Hematopoietic multipotent progenitor cell treated with erythropoietin and hydrocortisone succinate and interleukin-3 and kit ligand, for 15 days (in vitro differentiated cells): ENCODE measurements around the gene PTP4A2.

Source experiments
- DNase-seq: peaks from one replicate; pipeline ENCODE4 v3.0.0-alpha.2; 2015; ENCODE audit warnings: low spot score

Gene PTP4A2

DNA sequence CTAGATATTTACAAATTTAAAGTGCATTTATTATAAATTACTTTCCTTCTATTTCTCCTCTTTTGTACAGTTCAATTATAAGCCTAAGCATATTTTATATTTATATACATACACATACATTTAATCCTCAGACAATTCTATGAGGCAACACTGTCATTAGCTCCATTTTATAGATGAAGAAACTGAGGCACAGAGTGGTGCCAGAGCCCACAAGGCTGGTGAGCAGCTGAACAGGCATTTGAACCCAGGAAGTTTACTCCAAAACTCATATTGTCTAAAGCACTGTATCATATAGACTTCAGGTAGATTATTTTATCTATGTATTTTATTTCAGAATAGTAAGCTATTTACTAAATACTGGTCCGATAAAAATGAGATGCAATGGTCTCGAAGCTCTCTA, 52.3 kb downstream of the PTP4A2 start:
- no peak for DNase-seq

DNA sequence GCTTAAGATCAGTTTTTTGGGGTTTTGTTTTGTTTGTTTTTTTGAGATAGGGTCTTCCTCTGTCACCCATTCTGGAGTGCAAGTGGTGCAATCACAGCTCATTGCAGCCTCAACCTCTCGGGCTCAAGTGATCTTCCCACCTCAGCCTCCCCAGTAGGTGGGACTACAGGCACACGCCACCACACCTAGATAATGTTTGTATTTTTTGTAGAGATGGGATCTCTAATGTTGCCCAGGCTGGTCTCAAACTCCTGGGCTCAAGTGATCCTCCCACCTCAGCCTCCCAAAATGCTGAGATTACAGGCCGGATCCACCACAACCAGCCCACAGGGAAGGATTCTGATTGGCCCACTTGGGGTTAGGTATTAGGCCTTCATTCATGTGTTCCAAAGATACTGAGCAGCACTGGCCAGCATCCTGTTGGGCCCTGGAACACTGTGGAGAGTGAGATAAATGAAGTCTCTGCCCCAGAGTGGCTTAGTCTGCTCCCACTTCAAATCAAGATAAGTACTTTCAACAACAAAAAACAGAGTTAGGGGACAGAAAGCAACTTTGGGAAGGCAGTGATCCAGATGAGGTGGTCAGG, 54.7 kb downstream of the PTP4A2 start:
- DNase-seq, result no peak

DNA sequence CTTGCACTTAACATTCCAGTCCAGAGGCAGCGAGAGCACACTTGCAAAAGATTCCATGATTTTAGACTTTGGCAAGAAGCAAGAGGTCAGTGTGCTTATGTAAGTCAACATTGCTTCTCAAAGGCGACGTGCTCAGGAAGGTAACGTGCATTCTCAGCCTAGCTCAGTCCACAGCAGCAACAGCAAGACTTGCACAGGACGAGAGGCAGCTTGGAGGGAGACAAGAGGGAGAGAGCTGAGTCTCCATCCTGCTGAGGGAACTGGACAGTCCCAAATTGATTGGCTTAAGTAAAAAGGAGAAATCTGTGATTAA, 56.5 kb downstream of the PTP4A2 start:
- DNase-seq, result no peak

DNA sequence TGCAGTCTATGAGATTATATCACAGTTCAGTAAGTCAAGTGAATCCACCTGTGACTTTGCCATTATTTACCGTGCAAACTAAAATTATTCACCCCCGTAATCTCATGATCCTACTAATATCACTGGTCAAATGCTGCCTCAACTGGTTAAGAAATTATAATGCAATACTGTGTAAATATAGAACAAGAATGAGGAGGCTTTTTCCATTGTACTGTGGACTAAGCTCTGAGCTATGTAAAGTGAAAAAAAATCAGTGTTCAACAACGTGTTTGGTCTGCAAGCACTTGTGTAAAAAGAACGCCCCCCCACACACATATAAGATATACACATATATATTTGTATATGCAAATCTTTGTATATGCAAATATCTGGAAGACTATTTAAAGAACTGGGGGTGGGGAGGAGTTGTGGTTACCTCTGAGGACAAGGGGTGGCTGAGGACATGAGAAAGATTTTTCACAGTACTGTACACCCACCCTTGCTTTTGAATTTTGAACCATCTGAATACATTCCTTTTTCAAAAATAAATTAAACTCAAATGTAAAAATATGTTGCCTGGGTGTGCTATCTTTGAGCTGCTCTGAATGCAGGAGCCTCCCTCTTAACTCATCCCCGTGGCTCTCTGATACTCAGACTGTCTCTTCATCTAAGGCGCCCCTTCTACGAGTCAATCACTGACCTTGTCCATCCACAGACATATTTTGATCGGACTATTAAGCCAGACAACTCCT, 57.0 kb downstream of the PTP4A2 start:
- no peak for DNase-seq

DNA sequence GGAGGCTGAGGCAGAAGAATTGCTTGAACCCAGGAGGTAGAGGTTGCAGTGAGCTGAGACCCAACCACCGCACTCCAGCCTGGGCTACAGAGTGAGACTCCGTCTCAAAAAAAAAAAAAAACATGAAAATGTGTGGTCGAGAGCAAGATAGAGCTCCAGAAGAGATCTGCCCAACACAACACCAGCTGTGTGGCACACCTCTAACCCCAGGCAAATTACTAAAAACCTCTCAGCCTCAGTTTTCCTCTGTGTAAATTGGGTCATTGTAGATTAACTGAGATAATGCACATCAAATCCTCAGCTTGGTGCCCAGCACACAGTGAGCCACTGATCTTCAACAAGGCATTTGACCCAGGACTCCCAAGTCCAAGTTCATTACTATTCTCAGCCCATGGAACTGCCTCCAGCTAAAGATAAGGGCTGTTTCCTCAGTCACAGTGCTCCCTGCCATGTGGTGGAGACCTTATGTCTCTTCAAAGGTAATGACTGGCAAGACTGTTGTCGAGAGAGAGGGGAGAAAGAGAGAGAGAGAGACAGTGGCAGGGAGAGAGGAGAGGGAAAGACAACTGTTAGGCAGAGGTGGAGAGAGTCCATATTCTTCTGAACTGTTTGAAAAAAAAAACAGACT, 58.1 kb downstream of the PTP4A2 start:
- DNase-seq, result no peak

DNA sequence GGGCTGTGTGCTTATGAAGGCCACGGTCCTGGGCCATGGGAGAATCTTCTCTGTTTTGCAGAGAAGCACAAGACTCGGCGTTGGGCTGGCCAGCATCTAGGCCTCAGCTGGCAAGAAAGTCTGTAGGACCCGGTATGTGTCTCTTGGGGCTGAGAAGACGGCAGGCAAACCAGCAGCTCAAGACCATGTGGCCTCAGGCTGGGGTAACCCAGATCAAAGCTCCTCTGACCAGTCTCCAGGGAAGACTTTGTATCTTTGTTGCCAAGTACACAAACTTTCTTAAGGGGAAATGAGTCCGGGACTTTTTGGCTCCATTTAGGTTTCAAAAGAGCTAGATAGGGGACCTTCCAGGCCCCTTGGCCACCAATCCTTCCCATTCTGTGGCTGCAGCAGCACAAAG, 60.1 kb downstream of the PTP4A2 start:
- no peak for DNase-seq

DNA sequence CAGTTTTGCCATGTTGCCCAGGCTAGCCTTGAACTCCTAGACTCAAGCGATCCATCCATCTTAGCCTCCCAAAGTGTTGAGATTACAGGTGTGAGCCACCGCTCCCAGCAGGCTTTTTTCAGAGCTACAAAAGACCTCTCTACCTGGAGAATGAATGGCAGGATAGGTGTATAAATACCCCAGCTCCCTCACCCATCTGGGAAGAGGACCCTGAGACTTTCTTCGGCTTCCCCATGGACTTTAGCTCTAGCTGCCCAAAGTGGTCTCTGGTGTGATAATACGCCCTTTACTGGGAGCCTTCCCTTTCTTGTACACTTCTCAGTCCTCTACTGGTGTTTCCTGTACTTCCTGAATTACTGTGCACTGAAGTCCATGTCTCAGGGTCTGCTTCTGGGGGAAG, 60.6 kb downstream of the PTP4A2 start:
- DNase-seq, result no peak

DNA sequence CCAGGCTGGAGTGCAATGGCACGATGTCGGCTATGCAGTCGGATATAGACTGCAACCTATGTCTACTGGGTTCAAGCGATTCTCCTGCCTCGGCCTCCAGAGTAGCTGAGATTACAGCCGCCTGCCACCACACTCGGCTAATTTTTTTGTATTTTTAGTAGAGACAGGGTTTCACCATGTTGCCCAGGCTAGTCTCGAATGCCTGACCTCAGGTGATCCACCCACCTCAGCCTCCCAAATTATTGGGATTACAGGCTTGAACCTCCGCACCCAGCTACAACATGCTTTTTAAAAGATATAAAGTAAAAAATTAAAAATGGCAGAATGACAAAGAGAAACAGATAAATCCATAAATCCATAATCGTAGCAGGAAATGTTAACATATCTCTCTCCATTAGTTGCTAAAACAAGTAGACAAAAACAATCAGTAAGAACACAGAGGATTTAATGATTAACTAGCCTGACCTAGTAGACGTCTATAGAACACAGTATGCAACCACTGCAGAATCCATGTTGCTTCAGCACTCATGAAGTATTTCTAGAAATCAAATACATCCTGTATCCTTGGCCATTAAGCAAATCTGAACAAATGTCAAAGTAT, 62.4 kb downstream of the PTP4A2 start:
- no peak for DNase-seq

DNA sequence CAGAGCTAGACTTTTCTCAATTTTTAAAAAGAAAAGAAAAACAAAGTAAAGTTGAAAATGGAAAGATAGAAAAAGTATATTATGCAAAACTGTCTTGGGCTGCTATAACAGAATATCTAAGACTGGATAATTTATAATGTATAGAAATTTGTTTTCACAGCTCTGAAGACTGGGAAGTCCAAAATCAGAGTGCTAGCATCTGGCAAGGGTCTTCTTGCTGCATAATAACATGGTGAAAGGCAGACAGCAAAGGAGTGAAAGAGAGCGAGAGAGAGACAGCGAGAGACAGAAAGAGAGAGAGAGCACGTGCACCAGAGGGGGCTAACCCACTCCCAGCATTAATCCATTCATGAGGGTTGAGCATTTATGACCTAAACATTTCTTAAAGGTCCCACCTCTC, 63.2 kb downstream of the PTP4A2 start:
- no peak for DNase-seq

DNA sequence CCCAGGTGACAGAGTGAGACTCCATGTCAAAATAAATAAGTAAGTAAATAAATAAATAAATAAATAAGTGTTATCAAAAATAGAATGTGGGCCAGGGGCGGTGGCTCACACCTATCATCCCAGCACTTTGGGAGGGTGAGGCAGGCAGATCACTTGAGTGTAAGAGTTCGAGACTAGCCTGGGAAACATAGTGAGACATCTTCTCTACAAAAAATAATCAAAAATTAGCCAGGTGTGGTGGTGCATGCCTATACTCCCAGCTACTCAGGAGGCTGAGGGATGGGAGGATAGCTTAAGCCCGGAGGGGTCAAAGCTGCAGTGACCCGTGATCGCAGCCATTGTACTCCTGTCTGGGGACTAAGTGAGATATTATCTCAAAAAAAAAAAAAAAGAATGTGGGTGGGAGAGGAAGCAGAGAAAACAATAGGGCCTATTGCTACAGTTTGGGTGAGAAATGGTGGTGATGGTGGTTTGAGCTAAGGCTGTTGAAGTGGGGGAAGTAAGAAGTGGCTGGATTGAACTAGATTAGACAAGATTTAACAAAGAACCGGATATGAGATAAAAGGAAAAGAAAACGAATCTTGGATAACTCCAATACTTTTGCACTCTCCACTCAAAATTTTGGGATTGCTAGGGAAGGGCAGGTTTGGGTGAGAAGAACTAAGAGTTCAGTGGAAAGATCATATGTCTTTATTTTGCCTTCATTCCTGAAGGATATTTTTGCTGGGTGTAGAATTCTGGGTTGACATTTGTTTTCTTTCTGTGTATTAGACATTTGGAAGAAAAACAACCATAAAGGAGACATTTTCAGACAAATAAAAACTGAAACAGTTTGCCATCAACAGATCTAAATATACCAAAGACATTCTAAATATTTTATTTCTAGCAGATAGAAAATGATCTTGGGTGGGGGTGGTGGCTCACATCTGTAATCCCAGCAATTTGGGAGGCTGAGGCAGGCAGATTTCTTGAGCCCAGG, 65.2 kb downstream of the PTP4A2 start:
- DNase-seq, result no peak

DNA sequence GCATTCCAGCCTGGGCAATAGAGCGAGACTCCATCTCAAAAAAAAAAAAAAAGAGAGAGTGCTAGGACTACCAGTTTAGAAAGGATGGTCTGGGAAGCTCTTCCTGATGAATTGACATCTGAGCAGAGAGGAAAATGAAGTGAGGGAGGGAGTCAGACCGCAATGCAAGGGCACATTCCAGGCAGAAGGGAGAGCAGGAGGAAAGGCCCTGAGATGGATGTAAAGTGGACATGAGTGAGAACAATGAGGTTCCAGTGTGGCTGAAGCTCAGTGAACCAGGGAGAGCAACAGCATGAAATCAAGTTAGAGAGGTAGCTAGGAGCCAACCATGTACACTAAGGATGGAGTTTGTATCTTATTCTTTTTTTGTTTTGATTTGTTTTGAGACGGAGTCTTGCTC, 66.5 kb downstream of the PTP4A2 start:
- DNase-seq, result no peak

DNA sequence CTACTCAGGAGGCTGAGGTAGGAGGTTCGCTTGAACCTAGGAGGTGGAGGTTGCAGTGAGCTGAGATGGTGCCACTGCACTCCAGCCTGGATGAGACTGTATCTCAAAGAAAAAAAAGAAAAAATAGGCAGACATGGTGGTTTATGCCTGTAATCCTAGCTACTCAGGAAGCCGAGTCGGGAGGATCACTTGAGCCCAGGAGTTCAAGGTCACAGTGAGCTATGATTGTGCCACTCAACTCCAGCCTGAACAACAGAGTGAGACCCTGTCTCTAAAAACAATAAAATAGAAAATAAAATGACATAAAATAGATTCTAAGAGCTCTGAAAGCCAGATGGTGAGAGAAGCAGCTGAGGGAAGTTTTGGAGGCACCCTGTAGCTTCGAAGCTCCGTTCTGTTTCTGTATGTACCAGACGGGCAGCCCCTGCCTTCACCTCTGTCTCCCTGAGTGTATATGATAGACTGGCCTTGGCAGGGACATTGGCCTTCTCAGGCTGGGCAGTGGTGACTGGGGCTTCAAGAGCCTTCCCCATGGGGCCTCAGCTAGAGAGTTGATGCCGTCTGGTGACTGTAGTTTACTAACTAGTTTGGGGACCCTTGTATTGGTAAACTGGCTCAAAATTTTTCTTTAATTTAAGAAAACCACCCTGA, 68.0 kb downstream of the PTP4A2 start:
- DNase-seq, result no peak

DNA sequence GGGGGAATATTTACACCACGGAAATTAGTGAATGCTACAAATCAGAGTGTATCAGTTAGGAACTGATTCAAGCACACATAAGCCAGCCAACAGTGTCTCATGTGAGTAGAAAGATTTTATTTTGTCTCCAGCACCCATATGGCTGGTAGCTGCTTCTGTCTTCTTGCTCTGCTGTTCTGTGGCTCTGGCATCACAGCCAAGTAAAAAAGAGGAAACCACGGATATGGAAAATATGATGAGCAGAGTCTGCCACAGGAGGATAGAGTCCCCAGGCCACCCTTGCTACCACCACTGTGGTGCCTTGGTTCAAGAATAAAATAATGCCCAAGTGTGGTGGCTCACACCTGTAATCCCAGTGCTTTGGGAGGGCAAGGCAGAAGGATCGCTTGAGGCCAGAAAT, 68.7 kb downstream of the PTP4A2 start:
- no peak for DNase-seq

DNA sequence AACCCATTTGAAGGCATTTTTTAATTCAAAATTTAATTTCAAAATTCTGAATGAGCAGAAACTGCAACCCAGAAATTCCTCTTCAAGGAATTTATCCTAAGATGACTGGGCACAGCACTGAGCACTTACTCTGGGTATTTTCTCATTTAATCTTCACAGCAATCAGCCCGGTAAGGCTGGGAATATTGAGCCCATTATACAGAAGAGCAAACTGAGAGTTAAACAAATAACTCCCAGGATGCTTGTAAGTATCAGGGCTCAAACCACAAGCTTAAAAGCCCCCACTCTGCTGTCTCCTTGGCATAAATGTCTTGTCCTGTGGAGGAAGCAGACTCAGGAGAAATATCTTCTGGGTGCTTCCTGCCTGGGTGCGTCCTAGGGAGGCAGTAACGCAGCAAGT, 69.3 kb downstream of the PTP4A2 start:
- DNase-seq, result no peak

DNA sequence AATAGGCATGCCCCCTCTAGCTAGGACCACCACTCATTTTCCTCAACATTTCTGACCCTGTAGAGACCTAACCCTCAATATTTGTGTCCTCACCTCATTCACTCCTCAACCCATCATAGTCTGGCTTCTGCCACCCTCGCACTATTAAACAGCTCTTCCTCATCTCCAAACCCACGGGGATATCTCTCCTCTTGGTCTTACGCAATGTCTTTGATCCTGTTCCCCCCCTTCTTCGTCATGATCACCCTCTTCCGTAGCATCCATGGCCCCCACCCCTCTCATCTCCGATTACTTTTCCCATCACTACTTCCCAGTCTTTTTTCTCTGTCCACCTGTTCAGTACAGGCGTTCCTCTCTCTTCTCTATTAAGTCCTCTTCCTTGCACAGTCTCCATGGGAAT, 70.6 kb downstream of the PTP4A2 start:
- DNase-seq, result no peak

DNA sequence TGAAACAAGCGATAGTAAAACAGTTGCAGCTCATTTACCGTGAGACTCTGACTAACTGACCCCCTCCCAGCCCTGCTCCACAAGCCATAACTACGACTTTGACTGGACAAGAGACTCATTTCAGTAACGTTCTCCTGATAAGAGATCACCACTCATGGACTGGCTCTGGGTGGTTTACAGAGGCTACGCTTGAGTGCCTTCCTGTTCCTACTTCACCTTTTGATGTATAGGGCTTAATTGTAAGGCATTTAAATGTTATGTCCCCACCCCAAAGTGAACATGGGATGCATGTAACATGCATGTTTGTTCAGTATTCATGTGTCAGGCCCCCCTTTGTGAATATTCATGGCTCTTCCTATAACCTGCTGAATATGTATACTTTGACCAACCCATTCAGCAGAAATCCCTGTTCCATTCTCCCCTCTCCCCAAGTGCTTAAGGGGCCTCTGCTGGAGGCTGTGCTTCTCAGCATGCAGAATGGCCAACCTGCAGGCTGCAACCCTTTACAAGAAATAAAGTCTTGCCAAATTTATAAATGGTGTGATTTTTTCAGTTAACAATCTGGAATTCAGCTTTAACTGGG, 71.6 kb downstream of the PTP4A2 start:
- DNase-seq, result no peak

DNA sequence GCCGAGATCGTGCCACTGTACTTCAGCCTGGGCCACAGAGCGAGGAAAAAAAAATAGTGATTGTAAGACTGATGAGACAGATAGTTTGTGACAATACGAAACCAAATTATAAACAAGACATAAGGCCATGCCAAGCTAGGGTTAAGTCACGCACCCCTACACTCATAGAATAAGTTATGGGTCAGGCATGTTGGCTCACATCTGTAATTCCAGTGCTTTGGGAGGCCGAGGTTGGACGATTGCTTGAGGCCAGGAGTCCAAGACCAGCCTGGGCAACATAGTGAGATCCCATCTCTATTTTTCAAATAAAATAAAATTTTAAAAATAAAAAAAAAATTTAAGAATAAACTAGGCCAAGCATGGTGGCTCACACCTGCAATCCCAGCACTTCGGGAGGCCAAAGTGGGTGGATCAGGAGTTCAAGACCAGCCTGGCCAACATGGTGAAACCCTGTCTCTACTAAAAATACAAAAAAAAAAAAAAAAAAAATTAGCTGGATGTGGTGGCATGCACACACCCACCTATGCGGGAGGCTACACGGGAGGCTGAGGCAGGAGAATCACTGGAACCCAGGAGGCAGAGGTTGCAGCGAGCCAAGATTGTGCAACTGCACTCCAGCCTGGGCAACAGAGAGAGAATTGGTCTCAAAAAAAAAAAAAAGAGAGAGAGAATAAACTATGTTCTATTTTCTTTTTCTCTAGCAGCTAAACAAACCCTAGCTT, 72.3 kb downstream of the PTP4A2 start:
- no peak for DNase-seq

DNA sequence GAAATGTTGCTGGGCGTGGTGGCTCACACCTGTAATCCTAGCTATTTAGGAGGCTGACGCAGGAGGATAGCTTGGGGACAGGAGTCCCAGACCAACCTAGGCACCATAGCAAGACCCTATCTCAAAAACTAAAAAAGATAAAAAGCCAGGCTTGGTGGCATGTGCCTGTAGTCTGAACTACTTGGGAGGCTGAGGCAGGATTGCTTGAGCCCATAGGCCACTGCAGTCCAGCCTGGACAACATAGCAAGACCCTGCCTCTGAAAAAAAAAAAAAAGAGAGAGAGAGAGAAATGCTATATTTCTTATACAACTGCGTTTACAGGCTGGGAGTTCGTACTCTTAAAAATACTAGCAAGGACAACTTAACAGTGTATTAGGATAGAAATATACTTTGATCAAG, 76.1 kb downstream of the PTP4A2 start:
- DNase-seq, result no peak

DNA sequence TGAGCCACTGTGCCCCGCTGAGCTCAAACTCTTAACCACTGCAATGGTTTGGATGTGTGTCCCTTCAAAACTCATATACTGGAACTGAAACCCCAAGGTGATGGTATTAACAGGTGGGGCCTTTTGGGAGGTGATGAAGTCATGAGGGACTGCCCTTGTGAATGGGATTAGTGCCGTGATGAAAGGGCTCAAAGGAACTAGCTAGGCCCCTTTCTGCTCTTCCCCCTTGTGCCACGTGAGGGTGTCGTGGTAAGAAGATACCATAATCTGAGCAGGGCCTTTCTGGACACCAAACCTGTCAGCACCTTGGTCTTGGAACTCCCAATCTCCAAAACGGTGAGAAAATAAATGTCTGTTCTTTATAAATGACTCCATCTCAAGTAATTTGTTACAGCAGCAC, 76.8 kb downstream of the PTP4A2 start:
- no peak for DNase-seq

DNA sequence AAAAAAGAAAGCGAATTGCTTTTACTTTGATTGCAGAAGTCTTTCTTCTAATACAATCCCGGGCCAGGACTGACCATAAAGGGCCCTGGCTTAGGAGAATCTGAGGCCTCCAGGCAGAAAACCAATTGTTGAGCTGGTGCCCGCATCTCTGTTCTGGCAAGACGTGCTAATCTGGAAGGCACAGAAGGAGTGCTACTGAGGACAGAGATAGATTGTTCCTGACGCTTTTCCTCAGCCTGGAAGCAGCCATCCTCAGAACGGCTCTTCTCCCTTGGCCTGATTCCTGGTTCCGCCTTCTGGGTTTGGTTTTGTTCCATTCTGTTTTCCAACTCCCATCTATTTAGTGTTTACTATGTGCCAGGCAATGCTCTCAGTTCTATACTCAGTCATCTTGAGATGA, 77.6 kb downstream of the PTP4A2 start:
- no peak for DNase-seq

DNA sequence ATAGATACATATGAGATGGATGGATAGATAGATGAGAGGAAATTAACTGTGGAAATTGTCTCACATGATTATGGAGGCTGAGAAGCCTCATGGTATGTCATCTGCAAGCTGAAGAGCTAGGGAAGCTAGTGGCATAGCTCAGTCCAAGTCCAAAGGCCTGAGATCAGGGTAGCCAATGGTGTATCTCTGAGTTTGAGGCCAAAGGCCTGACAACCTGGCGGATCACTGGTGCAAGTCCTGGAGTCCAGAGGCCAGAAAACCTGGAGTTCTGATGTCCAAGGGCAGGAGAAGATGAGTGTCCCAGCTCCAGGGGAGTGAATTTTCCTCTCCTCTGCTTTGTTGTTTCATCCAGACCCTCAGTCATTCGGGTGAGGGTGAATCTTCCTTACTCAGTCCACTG, 78.4 kb downstream of the PTP4A2 start:
- DNase-seq, result no peak
